RPMI8226 (cell line): ENCODE results near the gene HES2.
A peak's percentile ranks its signal among the peaks of the same experiment; 100 is the strongest.
"Not testable (repeated sequence)": the region's sequence is repeated elsewhere in the genome, so short reads cannot be mapped to it uniquely, and the experiment has no call there.

ENCODE experiments used
- DNase-seq: peaks from one replicate; pipeline ENCODE4 v3.0.0-alpha.2; 2015

The HES2 gene

DNA sequence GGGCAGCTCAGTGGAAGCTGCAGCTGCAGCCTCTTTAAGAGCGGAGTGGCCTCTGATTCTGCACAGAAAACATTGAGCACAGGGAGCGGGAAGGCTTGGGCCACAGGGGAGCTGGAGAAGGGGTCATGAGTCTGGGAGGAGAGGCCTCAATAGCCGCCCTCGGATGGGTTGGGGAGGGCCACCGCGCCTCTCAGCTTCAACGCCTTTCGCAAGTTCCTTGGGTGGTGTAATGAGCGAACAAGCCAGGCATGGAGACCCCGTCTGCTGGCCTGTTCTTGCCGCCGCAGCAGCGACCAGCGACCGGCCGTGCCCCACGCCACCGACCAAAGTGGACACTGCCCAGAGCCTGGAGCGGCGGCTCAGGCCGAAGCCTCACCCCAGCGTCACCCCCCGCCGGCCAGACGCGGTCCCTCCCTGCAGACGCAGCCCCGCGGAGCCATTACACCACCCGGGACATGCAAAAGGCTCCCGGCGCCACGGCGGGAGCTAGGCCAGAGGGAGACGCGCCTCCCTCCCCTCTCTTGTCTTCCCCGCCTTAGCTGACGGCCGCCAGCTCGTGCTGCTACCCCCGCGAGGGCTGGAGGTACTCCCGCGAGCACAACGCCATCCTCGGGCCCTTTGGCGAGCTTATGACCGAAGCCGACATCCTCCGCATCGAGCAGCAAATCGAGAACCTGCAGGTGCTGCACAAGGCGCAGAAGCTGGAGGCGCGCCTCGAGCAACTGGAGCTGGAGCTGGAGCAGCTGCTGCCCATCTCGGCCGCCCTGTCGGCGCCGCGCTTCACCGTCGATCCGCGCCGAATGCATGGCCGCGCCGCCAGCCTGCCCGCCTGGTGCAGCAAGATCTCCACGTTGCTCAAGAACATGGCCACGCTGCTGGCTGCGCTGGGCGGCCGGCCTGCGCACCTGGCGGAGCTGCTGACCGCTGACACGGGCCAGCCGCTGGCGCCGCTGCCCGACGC is 34.5 kb upstream of the HES2 start:
- DNase-seq, result peak; percentile 55

DNA sequence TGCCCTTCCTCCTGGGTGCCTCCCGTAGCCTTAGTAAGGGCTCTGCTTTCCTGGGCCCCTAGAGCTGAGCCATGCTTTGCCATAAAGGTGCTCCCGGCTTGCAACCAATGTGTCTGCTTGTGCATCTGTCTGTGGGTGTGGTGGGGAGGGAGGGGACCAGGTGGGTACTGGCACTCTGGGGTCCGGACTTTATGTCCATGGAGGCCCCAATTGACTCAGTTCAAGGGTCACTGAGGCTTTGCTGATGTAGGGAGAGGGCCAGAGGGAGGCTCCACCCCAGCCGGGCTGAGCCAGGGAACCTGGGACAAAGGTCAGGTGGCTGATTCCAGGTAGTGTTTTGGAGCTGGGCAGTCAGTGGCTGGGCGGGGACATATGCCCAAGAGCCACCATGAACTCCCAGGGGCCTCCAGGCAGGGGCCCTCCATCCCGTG is 31.2 kb upstream of the HES2 start:
- no peak for DNase-seq

DNA sequence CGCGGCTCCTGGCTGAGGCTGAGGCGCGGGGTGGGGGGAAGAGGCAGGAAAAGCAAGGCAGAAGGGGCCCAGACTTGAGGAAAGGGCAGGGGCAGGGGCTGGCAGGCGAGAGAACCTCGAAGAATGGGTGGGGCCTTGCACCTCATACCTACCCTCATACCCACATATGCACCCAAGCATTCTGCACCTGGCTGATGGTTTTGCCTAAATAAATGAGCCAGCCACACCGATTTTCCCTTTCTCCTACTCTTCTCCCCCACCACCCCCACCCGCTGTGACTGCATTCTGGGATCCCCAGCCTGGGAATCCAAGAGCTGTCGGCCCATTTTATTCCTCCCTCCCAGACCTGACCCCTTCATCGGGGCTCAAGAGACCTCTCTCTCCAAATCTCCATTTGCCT is 30.8 kb upstream of the HES2 start:
- not testable (repeated sequence) for DNase-seq

DNA sequence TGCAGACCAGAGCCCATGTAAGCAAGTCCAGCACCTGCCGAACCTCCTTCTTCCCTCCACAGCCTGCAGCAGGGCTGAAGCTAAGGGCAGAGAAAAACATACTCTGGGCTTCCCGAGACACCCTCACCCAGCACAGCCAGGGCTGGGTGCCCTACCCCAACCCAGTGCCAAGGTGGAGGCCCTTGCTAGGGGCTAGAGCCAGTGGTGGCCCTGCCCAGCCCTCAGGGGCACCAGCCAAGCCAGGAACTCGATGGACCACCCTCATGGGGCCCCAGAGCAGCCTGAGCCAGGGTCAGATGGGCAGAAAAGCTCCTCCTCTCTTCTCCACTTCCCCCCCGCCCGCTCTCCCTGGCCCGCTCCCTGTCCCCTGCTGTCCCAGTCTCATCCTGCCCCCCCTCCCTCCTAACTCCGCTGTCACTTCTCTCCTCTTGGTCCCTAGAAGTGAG is 30.3 kb upstream of the HES2 start:
- no peak for DNase-seq

DNA sequence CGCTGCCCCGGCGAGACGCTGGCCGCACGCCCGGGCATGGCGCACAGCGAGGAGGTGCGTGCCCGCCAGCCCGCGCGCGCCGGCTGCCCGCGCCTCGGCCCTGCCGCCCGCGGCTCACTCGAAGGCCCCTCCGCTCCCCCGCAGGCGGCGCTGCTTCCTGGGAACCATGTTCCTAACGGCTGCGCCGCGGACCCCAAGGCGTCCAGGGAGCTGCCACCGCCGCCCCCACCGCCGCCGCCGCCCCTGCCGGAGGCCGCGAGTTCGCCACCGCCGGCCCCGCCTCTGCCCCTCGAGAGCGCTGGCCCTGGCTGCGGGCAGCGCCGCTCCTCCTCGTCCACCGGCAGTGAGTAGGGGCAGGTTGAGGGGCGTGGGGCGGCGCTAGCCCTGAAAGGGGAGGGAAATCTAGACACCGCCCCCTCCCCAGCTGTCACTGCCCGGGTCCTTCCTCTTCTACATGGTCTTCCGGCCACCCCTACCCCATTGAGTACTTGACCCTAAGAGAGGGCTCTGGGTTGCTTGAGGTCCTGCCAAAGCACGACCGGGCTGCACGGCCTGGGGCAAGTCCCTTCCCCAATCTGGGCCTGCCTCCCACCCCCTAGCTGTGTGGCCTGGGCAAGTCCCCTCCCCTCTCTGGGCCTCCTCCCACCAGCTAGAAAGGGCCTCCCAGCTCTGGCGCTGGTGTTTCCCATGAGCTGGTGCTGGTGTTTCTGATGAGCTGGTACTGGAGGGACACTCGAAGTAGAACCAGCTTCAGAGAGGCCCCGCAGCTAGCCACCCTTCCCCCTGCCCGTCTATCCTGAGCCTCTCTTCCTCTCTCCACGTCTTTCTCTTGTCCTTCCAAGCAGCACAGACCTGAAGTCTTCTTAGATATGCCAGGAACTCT is 29.3 kb upstream of the HES2 start:
- peak; percentile 74 for DNase-seq

DNA sequence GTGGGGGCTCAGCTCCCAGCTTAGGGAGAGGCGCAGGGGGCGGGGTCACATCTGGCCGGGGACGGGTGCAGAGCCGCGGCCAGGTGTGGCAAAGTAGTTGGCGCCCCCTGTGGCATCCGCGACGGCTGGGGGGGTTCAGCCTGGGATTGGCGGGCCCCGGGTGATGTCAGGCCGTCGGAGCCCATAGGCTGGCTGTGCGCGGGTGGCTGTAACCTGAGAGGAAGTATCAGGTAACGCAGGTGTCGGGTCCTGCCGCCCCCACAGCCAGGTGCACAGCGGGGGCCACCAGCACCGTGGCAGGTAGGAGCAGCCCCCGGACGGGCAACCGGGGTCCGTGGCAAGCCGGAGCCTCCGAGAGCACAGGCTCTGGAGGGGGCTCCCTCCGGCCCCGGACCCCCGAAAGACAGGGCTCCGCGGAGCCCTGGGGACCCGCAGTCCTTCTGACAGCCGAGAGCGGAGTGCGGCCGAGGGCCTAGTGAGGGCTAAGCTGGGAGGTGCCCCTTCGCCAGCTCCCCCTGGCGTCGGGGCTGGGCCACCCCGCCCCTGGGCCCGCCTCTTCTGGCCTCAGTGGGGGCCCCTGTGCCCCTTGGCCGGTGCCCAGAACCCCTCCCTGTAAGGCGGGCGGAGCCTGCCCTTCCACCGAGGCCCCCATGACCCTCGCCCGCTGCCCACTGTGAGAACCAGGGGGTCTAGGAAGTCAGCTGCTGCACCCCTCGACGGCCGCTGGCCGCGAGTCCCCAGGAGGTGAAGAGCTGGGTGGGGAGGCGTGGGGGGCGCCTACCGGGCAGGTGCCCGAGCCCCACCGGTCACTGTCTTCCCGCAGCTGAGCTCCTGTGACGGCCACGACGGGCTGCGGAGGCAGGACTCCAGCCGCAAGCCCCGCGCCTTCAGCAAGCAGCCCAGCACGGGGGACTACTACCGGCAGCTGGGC is 28.4 kb upstream of the HES2 start:
- DNase-seq, result peak; percentile 73

DNA sequence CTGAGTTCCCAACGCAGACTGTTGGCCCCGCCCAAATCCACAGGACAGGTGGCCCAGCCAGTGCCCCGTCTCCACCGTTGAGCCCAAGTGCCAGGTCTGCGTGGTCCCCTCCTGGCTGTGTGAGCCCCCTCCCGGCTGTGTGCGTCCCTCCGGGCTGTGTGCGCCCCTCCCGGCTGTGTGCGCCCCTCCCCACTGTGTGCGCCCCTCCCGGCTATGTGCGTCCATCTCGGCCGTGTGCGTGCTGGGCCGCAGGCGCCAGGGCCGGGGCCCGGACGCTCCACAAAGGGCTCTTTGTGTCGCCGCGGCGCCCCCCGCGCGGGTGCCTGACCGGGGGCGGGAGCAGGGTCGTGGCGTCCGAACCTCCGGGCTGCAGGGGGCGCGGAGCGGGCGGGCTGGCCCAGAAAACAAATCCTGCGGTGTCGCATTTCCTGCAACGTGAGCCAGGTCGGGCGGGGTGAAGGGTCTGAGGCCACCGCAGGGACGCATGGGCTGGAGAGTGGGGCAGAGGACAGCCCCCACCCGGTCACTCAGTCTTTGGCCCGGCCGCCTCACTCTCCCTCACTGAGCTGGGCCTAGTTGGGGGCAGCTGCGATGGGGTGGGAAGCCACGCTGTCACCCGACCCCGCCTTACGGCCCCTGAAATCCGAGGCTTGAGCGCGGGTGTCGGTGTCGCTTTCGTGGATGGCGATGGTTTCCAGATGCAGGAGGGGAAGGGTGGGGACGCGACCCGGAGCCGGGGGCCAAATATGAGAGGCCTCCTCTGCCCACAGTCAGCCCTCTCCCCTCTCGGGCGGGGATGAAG is 27.5 kb upstream of the HES2 start:
- no peak for DNase-seq

DNA sequence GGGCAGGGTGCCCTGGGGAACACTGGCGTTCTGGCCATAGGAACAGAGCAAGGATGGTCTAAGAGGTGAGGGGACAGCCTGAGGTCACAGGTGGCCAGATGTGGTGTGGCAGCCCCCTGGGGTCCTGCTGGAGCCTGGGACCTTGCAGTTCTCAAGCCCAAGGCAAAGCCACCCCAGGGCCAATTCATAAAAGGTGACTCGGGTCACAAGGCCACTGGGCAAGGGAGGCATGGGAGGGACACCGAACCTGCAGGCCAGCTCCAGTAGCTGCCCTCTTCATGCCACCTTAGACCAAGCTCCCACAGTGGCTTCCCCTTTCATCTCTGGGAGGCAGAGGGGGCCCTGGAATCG is 26.9 kb upstream of the HES2 start:
- DNase-seq, result no peak

DNA sequence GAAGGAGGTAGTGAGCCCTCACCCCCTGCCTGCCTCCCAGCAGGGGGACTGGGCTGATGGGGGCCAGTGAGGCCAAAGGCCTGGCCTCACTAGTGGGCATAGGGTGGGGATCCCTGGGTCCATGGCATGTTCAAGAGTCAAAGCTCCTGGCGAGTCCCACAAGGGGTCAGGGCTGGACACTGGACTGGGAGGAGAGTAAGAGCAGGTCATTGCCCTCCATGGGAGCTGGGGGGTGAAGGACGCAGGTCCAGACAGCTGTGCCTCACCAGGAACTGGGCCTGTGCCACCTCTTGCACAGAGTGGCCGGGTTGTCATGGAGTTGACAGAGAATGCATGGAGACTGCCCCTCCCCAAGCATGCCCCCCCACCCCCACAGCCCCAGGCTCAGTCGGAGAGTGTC is 26.2 kb upstream of the HES2 start:
- not testable (repeated sequence) for DNase-seq

DNA sequence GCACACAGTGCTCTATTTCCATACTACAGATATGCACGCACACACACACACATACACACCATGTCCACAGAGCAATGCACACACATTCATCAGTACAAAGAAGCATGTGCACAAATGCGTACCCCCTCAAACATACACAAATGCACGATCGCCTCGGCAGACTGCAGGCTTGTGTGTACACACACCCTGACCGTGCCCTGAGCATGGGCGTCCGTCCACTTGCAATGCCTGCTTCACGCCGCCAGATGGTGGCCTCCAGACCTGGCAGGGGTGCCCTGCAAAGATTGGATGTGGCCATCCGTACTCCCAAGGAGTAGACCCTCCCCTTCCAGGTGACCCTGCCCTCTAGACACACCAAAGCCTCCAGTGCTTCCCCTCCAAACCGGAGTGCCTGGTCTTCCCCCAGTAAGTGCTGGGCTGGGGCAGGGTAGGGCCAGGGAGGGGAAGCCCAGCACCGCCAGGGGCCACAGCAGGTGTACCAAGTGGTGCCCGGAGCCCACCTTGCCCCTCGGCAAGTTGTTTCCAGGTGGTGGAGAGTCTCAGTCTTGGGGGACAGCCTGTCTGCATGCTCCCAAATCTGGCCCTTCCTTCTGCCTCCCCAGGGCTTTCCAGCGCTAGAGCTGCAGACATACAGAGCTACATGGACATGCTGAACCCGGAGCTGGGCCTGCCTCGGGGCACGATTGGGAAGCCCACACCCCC is 25.5 kb upstream of the HES2 start:
- DNase-seq, result peak; percentile 69

DNA sequence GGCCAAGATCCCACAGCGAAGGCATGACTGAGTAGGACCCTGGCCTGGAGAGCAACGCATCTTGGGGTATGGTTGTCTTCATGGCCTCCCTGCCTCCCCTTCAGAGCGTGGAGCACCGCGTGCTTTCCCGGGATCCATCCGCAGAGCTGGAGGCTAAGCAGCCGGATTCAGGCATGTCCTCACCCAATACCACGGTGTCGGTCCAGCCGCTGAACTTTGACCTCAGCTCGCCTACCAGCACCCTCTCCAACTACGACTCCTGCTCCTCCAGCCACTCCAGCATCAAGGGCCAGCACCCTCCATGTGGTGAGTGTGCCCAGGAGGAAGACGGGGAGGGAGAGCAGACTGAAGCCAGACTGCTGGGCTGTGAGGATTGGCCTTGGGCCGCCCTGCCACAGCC is 24.7 kb upstream of the HES2 start:
- DNase-seq, result no peak

DNA sequence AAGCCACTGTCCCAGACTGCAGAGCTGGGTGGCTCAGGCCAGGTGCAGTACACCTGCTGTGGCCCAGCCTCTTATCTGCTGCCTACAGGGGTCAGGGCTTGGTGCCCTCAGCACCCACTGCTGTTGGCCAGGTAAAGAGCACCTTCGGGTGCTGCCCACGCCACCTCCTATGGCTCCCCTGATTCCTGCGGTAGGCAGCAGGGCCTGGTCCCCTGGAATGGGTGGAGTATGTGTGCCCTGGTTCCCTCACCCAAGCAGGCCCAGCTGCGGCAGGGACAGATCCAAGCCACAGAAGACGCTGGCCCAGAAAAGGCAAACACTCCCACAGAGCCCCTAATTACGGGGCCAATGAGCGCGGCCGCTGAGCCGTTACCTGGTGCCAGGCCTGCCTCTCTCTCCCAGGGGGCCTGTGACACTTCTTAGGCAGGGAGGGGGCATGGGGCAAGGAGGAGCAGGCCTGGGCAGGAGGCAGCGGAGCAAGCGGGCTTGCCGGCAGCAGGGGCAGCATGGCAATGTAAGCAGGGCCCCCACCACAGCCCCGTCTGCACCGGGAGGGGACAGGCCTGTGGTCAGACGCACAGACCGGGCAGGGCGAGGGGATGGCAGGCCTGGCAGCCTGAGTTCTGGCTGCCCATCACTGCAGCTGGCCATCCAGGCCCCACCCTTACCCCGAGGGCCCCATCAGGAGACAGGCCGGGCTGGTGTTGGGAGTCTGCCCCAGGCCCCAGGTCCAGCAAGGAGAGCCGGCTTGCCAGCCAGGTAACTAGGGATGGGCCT is 23.8 kb upstream of the HES2 start:
- no peak for DNase-seq

DNA sequence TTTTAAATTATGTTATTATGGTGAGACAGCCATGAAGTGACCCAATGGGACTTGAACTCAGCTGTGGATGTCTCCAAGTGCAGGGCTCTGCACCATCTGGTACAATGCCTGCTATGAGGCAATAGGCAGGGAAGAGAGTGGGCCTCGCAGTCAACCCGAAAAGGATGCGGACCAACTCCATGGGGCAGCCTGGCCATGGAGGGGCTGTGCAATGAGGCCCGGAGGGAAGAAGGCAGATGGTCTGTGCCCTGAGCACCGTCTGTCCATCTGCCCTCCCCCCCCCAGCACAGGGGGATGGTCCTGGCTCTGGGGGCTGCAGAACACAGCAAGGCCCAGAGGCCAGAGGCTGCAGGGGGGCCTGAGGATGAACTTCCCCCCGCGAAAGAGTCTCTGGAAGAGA is 21.9 kb upstream of the HES2 start:
- no peak for DNase-seq

DNA sequence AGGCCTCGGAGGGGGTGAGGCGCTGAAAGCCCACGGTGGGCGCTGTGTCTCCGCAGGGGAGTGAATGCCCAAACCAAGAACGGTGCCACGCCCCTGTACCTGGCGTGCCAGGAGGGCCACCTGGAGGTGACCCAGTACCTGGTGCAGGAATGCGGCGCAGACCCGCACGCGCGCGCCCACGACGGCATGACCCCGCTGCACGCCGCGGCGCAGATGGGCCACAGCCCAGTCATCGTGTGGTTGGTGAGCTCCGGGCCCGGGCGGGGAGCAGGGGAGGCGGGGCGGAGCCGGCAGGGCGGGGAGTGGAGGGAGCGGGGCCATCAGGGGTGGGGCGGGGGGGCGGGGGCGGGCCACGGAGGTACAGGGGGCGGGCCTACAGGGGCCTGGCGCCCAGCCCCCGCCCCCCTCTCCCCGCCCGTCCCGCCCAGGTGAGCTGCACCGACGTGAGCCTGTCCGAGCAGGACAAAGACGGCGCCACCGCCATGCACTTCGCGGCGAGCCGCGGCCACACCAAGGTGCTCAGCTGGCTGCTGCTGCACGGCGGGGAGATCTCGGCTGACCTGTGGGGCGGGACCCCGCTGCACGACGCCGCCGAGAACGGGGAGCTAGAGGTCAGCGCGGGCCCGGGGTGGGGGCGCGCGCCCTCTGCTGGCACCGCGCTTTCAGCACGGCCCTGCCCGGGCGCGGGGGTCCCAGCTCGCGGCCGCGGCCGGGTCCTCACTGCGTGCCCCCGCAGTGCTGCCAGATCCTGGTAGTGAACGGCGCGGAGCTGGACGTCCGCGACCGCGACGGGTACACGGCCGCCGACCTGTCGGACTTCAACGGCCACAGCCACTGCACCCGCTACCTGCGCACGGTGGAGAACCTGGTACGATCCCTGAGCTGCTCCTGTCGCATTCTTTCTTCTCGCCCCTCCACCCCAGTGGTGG is 20.7 kb upstream of the HES2 start:
- DNase-seq, result no peak

DNA sequence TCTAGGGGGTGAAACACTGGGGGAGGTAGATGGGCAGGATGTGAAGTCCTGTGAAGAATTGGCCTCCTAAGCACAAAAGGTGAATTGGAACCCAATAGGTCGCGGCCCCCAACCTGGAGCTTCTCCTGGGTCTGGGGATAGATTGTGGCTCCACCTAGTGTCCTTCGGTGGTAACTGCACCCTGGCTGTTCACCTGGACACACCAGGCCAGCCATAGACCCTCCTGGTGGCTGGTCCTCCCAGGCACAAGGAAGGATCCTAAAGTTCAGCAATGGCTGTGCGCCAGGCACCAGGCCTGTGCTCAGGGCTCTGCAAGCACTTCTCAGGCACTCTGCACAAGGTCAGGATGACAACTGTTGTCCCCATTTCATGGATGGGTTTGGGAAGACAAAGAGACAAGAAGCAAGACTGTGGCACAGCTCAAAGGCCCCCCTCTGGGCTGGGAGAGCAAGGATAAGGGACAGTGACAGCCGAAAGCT is 18.4 kb upstream of the HES2 start:
- peak; percentile 81 for DNase-seq

DNA sequence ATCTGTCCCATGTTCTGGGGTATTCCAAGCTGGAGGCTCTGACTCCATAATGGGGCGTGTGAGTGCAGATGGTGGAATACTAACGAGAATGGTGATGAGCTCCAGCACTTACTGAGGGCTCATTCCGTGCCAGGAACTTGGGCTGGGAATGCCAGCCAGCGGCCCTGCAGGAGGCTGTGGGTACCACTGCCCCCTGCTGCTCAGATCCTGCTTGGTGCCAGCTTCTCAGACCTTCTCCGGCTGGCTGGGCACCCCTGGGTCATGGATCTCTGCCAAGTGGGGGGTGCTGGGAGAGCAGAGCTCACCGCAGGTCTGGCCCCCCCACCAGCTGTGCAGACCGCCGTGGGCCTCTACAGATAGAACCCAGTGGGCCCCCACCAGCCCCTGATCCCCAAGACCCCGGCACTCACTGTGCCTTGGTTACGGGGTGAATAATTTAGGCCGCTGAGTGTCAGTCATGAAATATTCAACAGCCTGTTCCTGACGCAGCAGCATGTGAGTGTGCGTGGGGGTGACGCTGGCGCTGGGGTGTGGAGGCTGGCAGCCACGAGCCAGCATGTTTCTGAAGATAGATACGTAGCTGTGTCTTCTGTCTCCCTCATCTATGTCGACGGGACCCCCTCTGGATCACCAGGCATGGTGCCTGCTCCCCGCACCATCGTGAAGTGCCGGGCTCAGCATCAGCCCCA is 17.4 kb upstream of the HES2 start:
- not testable (repeated sequence) for DNase-seq

DNA sequence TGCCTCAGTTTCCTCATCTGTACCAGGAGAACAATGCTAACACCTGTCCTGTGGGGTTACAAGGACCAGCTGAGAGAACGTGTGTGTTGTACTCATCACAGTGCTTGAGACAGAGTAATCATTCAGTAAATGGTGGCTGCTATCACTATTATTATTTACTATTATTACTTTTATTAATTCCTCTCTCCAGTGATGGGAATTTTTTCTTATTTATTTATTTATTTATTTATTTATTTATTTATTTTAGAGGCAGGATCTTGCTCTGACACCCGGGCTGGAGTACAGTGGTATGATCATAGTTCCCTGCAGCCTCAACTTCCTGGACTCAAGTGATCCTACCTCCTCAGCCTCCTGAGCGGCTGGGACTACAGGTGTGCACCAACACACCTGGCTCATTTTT is 16.6 kb upstream of the HES2 start:
- not testable (repeated sequence) for DNase-seq

DNA sequence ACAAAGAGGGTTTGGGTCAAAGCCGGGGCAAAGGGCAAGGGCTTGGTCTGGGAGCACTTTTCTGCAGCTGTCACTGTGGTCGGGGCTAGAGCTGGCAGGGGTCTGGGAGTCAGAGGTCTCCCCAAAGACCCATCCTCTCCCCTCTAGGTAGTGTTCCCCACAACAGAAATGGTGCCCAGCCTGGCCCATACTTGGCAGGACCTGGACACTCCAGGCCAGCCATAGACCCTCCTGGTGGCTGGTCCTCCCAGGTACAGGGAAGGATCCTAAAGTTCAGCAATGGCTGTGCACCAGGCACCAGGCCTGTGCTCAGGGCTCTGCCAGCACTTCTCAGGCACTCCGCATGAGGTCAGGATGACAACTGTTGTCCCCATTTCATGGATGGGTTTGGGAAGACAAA is 15.8 kb upstream of the HES2 start:
- no peak for DNase-seq
